Naive thymus-derived CD8-positive, alpha-beta T cell (primary cell): Measurements from ENCODE around the gene MUC5B. TPM values are rescaled to one million over a fixed set of nuclear protein-coding genes. Genes with fewer than 3 reads are reported as not detected.
"Not testable (repeated sequence)": the region's sequence is repeated elsewhere in the genome, so short reads cannot be mapped to it uniquely, and the experiment has no call there.

Experiments used
- ATAC-seq, 2 donors: fragments of 150-1000 bp; cut with Tn5 transposase in 1 of 2; sonication (Bioruptor Pico), chemical (Tn5 transposase) in 1 of 2; 1 replicate in 1 of 2; 2 replicates in 1 of 2; pipeline ENCODE4 v1.10.0; 2021; ENCODE audit warnings: mild to moderate bottlenecking in 2 of 2, moderate library complexity in 2 of 2
- POLR2A ChIA-PET: fragments of 350-600 bp; sonication (Branson Sonifier 250); formaldehyde crosslinking; loops from one replicate; lab custom pipeline; 2021; ENCODE audit warnings: antibody characterized with exemption; lab: Charles Lee
- DNase-seq, 10 donors: peaks; one replicate each; pipeline versions ENCODE4 v3.0.0 to v3.0.0-alpha.2; 2020 to 2022
- H3K27ac Mint-ChIP-seq, 10 donors: one replicate each; pipeline ENCODE4 v1.8.0; 2020 to 2022; ENCODE audit warnings: mild to moderate bottlenecking in 10 of 10, mixed read lengths in 10 of 10, moderate library complexity in 4 of 10, inconsistent platforms in 1 of 10
- H3K27me3 Mint-ChIP-seq, 5 donors: one replicate each; pipeline ENCODE4 v1.8.0; 2021 to 2022; ENCODE audit warnings: mixed read lengths in 5 of 5
- H3K36me3 Mint-ChIP-seq, 3 donors: one replicate each; pipeline ENCODE4 v1.8.0; 2020 to 2022; ENCODE audit warnings: mixed read lengths in 3 of 3, mild to moderate bottlenecking in 2 of 3, inconsistent platforms in 1 of 3
- H3K4me1 Mint-ChIP-seq, 4 donors: one replicate each; pipeline ENCODE4 v1.8.0; 2021 to 2022; ENCODE audit warnings: mixed read lengths in 4 of 4
- H3K4me3 Mint-ChIP-seq, 10 donors: one replicate each; pipeline ENCODE4 v1.8.0; 2020 to 2022; ENCODE audit warnings: mild to moderate bottlenecking in 10 of 10, mixed read lengths in 10 of 10, moderate library complexity in 6 of 10, inconsistent platforms in 1 of 10
- H3K9me3 Mint-ChIP-seq, 9 donors: one replicate each; pipeline ENCODE4 v1.8.0; 2020 to 2022; ENCODE audit warnings: mixed read lengths in 9 of 9, mild to moderate bottlenecking in 3 of 9, inconsistent platforms in 1 of 9, moderate library complexity in 1 of 9
- polyA plus RNA-seq, 3 donors: library from polyadenylated mRNA; unstranded; fragments of 300-500 nt; fragmentation: Illumina TruSeq; gene quantifications; one replicate each; pipeline ENCODE4 v1.2.3, GENCODE V29; 2021
- total RNA-seq, 8 experiments: library from RNA in 2 of 8; stranded (reverse) in 2 of 8; gene quantifications; one replicate each; pipeline ENCODE4 v1.2.3 and lab custom pipeline; 2021 to 2026

MUC5B gene
- total and polyA plus RNA-seq, 5 experiments from 2014 or later: not detected

DNA sequence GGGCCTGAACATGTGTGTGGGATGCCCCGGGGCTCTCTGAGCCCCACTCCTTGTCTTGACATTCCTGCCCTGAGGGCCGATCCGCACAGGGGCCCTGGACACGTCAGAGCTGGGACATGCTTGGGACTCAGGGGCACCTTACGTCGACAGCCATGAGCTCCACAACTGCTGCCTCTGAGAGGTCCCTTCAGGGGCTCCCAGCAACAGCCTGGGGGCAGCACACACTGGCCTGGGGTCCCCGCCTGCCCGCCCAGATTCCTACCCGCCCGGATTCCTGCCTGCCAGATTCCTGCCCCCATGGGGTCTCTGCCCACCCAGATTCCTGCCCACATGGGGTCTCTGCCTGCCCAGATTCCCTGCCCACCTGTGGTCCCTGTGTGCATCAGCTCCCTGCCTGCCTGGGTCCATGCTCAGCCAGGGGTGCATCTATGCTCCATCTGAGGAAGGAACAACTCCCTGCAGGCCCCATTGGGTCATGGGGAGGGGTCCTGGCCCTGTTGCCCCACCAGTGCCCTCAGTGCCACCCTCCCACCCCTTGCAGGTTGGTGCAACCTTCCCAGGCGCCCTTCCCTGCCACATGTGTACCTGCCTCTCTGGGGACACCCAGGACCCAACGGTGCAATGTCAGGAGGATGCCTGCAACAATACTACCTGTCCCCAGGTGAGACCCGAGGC lies 35.7 kb downstream of the MUC5B start:
- no peaks in the 10 kb centered on the region for H3K9me3 Mint-ChIP-seq
- ATAC-seq: no peak
- no peak overlapping the region for H3K27ac Mint-ChIP-seq
- DNase-seq: no peak
- no peaks in the 10 kb centered on the region for H3K36me3 Mint-ChIP-seq
- peaks cover 3 to 13% (median 11%) of the 10 kb centered on the region in 4 donors for H3K4me1 Mint-ChIP-seq
- POLR2A ChIA-PET: no interaction called here
- no peak overlapping the region for H3K4me3 Mint-ChIP-seq
- H3K27me3 Mint-ChIP-seq: peaks cover 0 to 2% (median 0%) of the 10 kb centered on the region in 5 donors

- peaks cover 3 to 13% (median 11%) of the 10 kb centered on the region in 4 donors for H3K4me1 Mint-ChIP-seq
- no peaks in the 10 kb centered on the region for H3K36me3 Mint-ChIP-seq
- POLR2A ChIA-PET: no interaction called here
- DNase-seq (no peak), ATAC-seq (no peak)
- H3K27ac Mint-ChIP-seq: peak overlapping the region in 3 of 10 donors; percentile 27 to 57 (median 49)
- no peaks in the 10 kb centered on the region for H3K9me3 Mint-ChIP-seq
- H3K4me3 Mint-ChIP-seq: no peak overlapping the region
- H3K27me3 Mint-ChIP-seq: peaks cover 0 to 2% (median 0%) of the 10 kb centered on the region in 5 donors
Measured at GRCh38 chr11:1259076-1259461, 36.2 kb downstream of the MUC5B start.

GRCh38 chr11:1259561-1259960 lies 36.7 kb downstream of the MUC5B start:
- Mint-ChIP-seq H3K27me3 (peaks cover 0 to under 1% (median 0%) of the 10 kb centered on the region in 5 donors), H3K4me1 (peaks cover 6 to 16% (median 14%) of the 10 kb centered on the region in 4 donors), H3K9me3 (peaks cover 0 to 4% (median 0%) of the 10 kb centered on the region in 9 donors), H3K27ac (peak overlapping the region in 4 of 10 donors; percentile 27 to 58 (median 53)), H3K36me3 (no peaks in the 10 kb centered on the region), H3K4me3 (no peak overlapping the region)
- POLR2A ChIA-PET: interaction anchor here (4.7 kb wide), 1 partner anchor 50 kb away, joined by 44 read pairs; the partner anchor contains the start of gene TOLLIP
- DNase-seq: no peak
- ATAC-seq: no peak

GRCh38 chr11:1260023-1260501 lies 37.2 kb downstream of the MUC5B start:
- POLR2A ChIA-PET: interaction anchor here (4.7 kb wide), 1 partner anchor 49 kb away, joined by 44 read pairs; the partner anchor contains the start of gene TOLLIP
- H3K9me3 Mint-ChIP-seq: peaks cover 0 to 9% (median 0%) of the 10 kb centered on the region in 9 donors
- no peak overlapping the region for H3K27ac Mint-ChIP-seq
- DNase-seq: peak in 5 of 10 donors; percentile 20 to 43 (median 23)
- H3K4me3 Mint-ChIP-seq: no peak overlapping the region
- H3K36me3 Mint-ChIP-seq: no peaks in the 10 kb centered on the region
- peak in 1 of 2 donors; percentile 15 for ATAC-seq
- peaks cover 7 to 20% (median 15%) of the 10 kb centered on the region in 4 donors for H3K4me1 Mint-ChIP-seq
- H3K27me3 Mint-ChIP-seq: no peaks in the 10 kb centered on the region

DNA sequence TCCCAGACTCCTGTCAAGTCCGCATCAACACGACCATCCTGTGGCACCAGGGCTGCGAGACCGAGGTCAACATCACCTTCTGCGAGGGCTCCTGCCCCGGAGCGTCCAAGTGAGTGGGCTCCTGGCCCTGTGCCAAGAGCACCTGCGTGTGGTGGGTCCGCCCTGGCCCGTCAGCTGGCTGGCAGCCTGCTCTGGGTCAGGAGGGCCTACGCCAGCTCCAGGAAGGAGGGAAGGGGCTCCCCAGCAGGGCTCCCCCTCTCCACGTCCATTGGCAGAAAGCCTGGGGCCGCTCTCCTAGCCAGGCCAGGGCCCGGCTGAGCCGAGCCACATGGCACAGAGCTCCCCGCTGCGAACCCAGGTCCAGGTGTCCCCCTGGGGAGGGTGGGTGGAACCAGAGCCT lies 37.8 kb downstream of the MUC5B start:
- Mint-ChIP-seq H3K27ac (peak overlapping the region in 3 of 10 donors; percentile 31 to 66 (median 52)), H3K4me3 (peak overlapping the region in 4 of 10 donors; percentile 10 to 69 (median 40)), H3K27me3 (no peaks in the 10 kb centered on the region), H3K4me1 (peaks cover 7 to 20% (median 15%) of the 10 kb centered on the region in 4 donors), H3K36me3 (no peaks in the 10 kb centered on the region), H3K9me3 (peaks cover 0 to 9% (median 0%) of the 10 kb centered on the region in 9 donors)
- POLR2A ChIA-PET: interaction anchor here (4.7 kb wide), 1 partner anchor 49 kb away, joined by 44 read pairs; the partner anchor contains the start of gene TOLLIP
- DNase-seq (no peak), ATAC-seq (no peak)

- Mint-ChIP-seq H3K27ac (peak overlapping the region in 8 of 10 donors; percentile 58 to 95 (median 91)), H3K4me1 (peaks cover 7 to 20% (median 15%) of the 10 kb centered on the region in 4 donors), H3K4me3 (peak overlapping the region in 7 of 10 donors; percentile 81 to 90 (median 87)), H3K36me3 (no peaks in the 10 kb centered on the region), H3K27me3 (no peaks in the 10 kb centered on the region), H3K9me3 (peaks cover 0 to 9% (median 0%) of the 10 kb centered on the region in 9 donors)
- ATAC-seq (no peak), DNase-seq (no peak)
- POLR2A ChIA-PET: interaction anchor here (1.4 to 4.7 kb wide), 3 partner anchors 9 to 122 kb away, joined by 3 to 44 read pairs (median 7); partner anchors contain the start of gene TOLLIP
Measured at GRCh38 chr11:1261241-1262071, 38.6 kb downstream of the MUC5B start.

GRCh38 chr11:1262172-1263006 lies 39.5 kb downstream of the MUC5B start:
- Mint-ChIP-seq H3K27ac (peak overlapping the region; percentile 69 to 95 (median 92)), H3K4me1 (peaks cover 7 to 22% (median 17%) of the 10 kb centered on the region in 4 donors), H3K27me3 (no peaks in the 10 kb centered on the region), H3K4me3 (peak overlapping the region; percentile 81 to 92 (median 88)), H3K36me3 (no peaks in the 10 kb centered on the region), H3K9me3 (peaks cover 0 to 9% (median 0%) of the 10 kb centered on the region in 9 donors)
- POLR2A ChIA-PET: interaction anchor here (1.0 to 4.7 kb wide), 5 partner anchors 8 to 312 kb away, joined by 3 to 44 read pairs (median 6); partner anchors contain the start of gene TOLLIP
- DNase-seq (peak; percentile 75 to 92 (median 87)), ATAC-seq (peak; percentile 90 to 92)

DNA sequence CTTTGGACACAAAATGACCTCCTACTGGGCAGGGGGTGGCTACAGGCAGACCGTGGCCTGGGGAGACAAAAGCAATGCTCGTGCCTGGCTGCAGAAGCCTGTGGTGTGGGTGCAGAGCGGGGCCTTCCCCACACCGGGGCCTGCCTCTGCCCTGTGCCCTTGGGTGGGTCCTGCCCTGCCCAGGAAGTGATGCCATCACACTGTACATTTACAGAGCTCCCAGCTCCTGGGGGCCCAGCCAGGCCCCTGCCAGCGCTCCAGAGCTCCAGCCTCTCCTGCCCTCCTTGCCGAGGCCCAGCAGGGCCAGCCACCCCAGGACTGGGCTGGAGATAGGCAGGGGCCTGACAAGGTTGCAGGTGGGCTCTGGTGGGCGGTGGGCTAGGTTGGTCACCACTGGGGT lies 40.1 kb downstream of the MUC5B start:
- peak overlapping the region; percentile 68 to 95 (median 92) for H3K27ac Mint-ChIP-seq
- H3K4me1 Mint-ChIP-seq: peaks cover 7 to 24% (median 17%) of the 10 kb centered on the region in 4 donors
- H3K9me3 Mint-ChIP-seq: peaks cover 0 to 9% (median 0%) of the 10 kb centered on the region in 9 donors
- H3K27me3 Mint-ChIP-seq: no peaks in the 10 kb centered on the region
- POLR2A ChIA-PET: interaction anchor here (1.0 to 4.7 kb wide), 4 partner anchors 47 to 312 kb away, joined by 3 to 44 read pairs (median 6); partner anchors contain the start of gene TOLLIP
- ATAC-seq: peak; percentile 58 to 70
- peak in 2 of 10 donors; percentile 20 to 33 for DNase-seq
- H3K36me3 Mint-ChIP-seq: no peaks in the 10 kb centered on the region
- H3K4me3 Mint-ChIP-seq: peak overlapping the region; percentile 81 to 92 (median 88)

GRCh38 chr11:1264444-1264843 lies 41.6 kb downstream of the MUC5B start:
- H3K4me1 Mint-ChIP-seq: peaks cover 7 to 24% (median 17%) of the 10 kb centered on the region in 4 donors
- ATAC-seq: peak in 1 of 2 donors; percentile 44
- not testable (repeated sequence) for H3K27me3 Mint-ChIP-seq, H3K36me3 Mint-ChIP-seq, H3K9me3 Mint-ChIP-seq
- H3K27ac Mint-ChIP-seq: peak overlapping the region in 7 of 10 donors; percentile 48 to 86 (median 57)
- peak overlapping the region in 3 of 10 donors; percentile 27 to 29 (median 28) for H3K4me3 Mint-ChIP-seq
- peak in 7 of 10 donors; percentile 13 to 52 (median 28) for DNase-seq
- POLR2A ChIA-PET: interaction anchor here (4.7 kb wide), 1 partner anchor 45 kb away, joined by 44 read pairs; the partner anchor contains the start of gene TOLLIP

DNA sequence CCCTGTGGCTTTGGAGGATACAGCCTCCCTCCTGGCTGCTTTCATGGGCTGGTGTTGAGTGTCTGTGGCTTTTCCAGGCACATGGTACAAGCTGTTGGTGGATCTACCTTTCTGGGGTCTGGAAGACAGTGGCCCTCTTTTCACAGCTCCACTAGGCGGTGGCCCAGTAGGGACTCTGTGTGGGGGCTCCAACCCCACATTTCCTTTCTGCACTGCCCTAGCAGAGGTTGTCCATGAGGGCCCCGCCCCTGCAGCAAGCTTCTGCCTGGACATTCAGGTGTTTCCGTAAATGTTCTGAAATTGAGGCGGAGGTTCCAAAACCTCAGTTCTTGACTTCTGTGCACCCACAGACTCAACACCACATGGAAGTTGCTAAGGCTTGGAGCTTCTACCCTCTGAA lies 42.6 kb downstream of the MUC5B start:
- POLR2A ChIA-PET, H3K36me3 Mint-ChIP-seq, H3K27ac Mint-ChIP-seq, H3K9me3 Mint-ChIP-seq, H3K4me3 Mint-ChIP-seq, ATAC-seq, DNase-seq, H3K27me3 Mint-ChIP-seq: not testable (repeated sequence)
- peaks cover 7 to 24% (median 17%) of the 10 kb centered on the region in 4 donors for H3K4me1 Mint-ChIP-seq

DNA sequence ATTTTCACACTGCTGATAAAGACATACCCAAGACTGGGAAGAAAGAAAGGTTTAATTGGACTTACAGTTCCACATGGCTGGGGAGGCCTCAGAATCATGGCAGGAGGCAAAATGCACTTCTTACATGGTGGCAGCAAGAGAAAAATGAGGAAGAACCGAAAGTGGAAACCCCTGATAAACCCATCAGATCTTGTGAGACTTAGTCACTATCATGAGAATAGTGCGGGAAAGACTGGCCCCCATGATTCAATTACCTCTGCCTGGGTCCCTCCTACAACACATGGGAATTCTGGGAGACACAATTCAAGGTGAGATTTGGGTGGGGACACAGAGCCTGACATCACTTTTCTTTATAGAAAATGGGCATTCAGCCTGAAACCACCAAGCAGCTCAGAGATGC lies 44.1 kb downstream of the MUC5B start:
- ATAC-seq, DNase-seq, H3K27me3 Mint-ChIP-seq, POLR2A ChIA-PET, H3K36me3 Mint-ChIP-seq, H3K9me3 Mint-ChIP-seq: not testable (repeated sequence)
- Mint-ChIP-seq H3K27ac (peak overlapping the region in 1 of 10 donors; percentile 32), H3K4me1 (peaks cover 5 to 23% (median 15%) of the 10 kb centered on the region in 4 donors), H3K4me3 (peak overlapping the region in 1 of 10 donors; percentile 51)
